WERI-Rb-1 (cell line): ENCODE measurements around the gene FBXO4.

ENCODE experiments used
- DNase-seq: peaks from one replicate; pipeline ENCODE4 v3.0.0-alpha.2; 2020
- H3K27ac ChIP-seq: fragments of 250-450 bp; sonication (Bioruptor Pico); 2 replicates; pipeline ENCODE4 v1.5.1; 2020; ENCODE audit warnings: mild to moderate bottlenecking, moderate library complexity
- H3K27me3 ChIP-seq: fragments of 250-450 bp; sonication (Bioruptor Pico); 2 replicates; pipeline ENCODE4 v1.5.1; 2021; ENCODE audit warnings: mild to moderate bottlenecking, low read depth, moderate library complexity; ENCODE audit not compliant: insufficient read depth, severe bottlenecking
- H3K36me3 ChIP-seq: fragments of 250-450 bp; sonication (Bioruptor Pico); 2 replicates; pipeline ENCODE4 v1.5.1; 2020; ENCODE audit warnings: mild to moderate bottlenecking, moderate library complexity
- H3K4me3 ChIP-seq: 2 replicates; pipeline ENCODE4 v1.5.1; 2011; ENCODE audit warnings: low read depth, mild to moderate bottlenecking, control low read depth, low read length
- H3K9me3 ChIP-seq: fragments of 250-450 bp; sonication (Bioruptor Pico); 2 replicates; pipeline ENCODE4 v1.5.1; 2021; ENCODE audit warnings: mild to moderate bottlenecking, moderate library complexity; ENCODE audit not compliant: severe bottlenecking
- TF ChIP-seq, protein P1 (sequence below): IDR thresholded peaks from 2 replicates; pipeline ENCODE4 v1.5.1; 2011; ENCODE audit warnings: low read depth, mild to moderate bottlenecking, control low read depth, inconsistent platforms, low read length

FBXO4 gene

DNA sequence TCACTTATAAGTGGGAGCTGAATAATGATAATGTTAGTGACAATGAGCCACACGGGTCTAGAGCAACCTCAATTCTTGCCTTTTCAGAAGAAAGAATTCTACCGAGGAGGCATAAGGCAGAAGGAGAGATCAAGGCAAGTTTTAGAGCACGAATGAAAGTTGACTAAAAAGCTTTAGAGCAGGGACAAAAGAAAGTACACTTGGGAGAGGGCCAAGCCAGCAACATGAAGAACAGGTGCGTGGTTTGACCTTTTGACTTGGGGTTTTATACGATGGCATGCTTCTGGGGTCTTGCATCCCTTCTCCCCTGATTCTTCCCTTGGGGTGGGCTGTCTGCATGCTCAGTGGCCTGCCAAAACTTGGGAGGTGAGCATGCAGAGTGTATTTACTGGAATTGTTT lies 42.3 kb upstream of the FBXO4 start:
- TF ChIP-seq, protein P1, sequence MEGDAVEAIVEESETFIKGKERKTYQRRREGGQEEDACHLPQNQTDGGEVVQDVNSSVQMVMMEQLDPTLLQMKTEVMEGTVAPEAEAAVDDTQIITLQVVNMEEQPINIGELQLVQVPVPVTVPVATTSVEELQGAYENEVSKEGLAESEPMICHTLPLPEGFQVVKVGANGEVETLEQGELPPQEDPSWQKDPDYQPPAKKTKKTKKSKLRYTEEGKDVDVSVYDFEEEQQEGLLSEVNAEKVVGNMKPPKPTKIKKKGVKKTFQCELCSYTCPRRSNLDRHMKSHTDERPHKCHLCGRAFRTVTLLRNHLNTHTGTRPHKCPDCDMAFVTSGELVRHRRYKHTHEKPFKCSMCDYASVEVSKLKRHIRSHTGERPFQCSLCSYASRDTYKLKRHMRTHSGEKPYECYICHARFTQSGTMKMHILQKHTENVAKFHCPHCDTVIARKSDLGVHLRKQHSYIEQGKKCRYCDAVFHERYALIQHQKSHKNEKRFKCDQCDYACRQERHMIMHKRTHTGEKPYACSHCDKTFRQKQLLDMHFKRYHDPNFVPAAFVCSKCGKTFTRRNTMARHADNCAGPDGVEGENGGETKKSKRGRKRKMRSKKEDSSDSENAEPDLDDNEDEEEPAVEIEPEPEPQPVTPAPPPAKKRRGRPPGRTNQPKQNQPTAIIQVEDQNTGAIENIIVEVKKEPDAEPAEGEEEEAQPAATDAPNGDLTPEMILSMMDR, result no peak
- no peaks in the 10 kb centered on the region for H3K27me3 ChIP-seq
- H3K9me3 ChIP-seq, result no peaks in the 10 kb centered on the region
- no peak for DNase-seq
- no peak overlapping the region for H3K4me3 ChIP-seq
- no peak overlapping the region for H3K27ac ChIP-seq
- H3K36me3 ChIP-seq, result no peaks in the 10 kb centered on the region

DNA sequence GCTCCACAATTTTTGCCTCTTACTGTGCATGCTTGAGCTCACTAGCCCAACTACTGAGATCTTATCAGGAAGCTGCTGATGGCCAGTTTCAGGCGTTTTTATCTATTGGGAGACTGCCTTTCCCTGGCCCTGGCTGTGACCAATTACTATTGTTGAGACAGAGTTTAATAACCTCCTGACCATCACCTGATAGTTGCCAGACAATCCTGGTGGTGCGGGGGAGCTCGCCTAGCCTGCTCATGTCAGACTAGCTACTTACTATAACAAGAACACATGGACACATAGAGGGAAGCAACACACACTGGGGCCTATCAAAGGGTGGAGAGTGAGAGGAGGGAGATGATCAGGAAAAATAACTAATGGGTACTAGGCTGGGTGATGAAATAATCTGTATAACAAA lies 41.8 kb upstream of the FBXO4 start:
- Histone ChIP-seq H3K4me3 (no peak overlapping the region), H3K9me3 (no peaks in the 10 kb centered on the region), H3K27me3 (no peaks in the 10 kb centered on the region), H3K27ac (no peak overlapping the region), H3K36me3 (no peaks in the 10 kb centered on the region)
- TF ChIP-seq, protein P1, result no peak
- DNase-seq, result no peak

DNA sequence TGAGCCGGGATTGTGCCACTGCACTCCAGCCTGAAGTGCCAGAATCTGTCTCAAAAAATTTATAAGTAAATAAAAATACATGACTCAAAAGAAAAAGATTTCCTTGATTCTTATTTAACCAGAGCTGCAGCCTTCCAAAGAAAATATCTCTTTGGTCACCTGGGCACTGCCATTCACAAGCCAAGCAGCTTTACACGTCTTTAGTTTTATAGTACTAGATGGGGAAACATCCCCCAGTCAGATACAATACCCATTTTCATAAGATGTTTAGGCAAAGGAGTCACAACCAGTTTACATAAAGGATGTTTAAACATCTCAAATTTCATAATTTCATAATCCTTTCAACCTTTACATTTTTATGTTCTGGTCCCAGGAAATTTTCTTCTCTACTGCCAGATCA lies 41.1 kb upstream of the FBXO4 start:
- no peaks in the 10 kb centered on the region for H3K27me3 ChIP-seq
- no peak for DNase-seq
- H3K27ac ChIP-seq, result no peak overlapping the region
- H3K9me3 ChIP-seq, result no peaks in the 10 kb centered on the region
- H3K36me3 ChIP-seq, result no peaks in the 10 kb centered on the region
- H3K4me3 ChIP-seq, result no peak overlapping the region
- TF ChIP-seq, protein P1, result no peak

DNA sequence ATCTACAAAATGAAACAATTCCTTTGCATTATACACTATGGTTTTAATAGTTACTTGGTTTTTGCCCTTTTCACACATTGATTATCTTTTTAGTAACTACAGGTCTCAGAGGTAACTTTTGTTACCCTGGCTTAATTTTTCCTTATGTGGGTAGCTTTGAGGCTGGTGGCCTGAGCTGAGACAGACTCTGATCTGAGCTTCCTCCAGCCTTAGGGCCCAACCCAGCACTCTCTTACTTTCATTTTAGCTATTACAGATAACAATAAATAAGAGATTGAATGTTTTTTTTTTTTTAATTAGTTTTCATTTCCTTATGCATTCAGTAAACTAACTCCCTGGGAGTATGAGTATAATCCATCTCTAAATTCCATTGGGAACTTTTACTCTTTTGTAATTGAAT lies 39.8 kb upstream of the FBXO4 start:
- TF ChIP-seq, protein P1, result no peak
- H3K4me3 ChIP-seq, result no peak overlapping the region
- H3K9me3 ChIP-seq, result no peaks in the 10 kb centered on the region
- no peaks in the 10 kb centered on the region for H3K27me3 ChIP-seq
- no peak for DNase-seq
- H3K27ac ChIP-seq, result no peak overlapping the region
- H3K36me3 ChIP-seq, result no peaks in the 10 kb centered on the region

DNA sequence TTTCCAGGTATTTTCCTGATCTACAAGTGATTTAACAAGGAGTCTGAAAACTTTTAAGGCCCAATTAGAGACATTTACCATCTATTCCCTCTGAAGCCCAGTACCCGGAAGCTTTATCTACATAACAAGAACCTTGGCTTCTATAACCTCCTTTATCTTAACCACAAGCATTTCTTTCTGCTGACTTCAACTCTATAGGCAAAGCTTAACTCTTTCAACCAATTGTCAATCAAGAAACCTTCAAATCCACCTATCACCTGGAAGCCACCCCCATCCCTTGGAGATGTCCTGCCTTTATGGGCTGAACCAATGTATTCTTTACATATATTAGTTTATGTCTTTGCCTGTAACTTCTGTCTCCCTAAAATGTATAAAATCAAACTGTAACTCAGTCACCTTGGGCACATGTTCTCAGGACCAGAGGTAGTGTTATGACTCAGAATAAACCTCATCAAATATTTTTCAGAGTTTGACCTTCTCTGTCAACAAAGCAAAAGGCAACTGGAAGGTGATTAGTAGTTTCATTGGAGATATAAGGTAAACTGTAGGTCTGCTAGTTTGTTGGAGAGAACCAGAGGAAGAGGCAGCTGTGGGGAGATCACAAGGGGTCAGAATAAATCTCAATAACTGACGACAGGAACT lies 33.9 kb upstream of the FBXO4 start:
- TF ChIP-seq, protein P1, result no peak
- Histone ChIP-seq H3K4me3 (no peak overlapping the region), H3K36me3 (no peaks in the 10 kb centered on the region), H3K27me3 (no peaks in the 10 kb centered on the region), H3K27ac (no peak overlapping the region), H3K9me3 (no peaks in the 10 kb centered on the region)
- no peak for DNase-seq

DNA sequence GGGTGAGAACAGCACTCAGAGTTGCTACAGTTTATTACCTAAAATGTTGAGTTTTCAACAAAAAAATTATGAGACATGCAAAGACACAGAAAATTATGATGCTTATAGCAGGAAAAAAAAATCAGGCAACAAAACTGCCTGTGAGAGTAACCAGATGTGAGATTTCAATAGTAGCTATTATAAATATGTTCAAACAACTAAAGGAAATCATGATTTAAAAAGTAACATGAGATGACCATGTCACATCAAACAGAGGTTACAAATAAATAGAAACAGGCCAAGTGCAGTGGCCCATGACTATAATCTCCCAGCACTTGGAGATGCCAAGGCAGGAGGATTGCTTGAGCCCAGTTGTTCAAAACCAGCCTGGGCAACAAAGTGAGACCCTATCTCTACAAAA lies 33.0 kb upstream of the FBXO4 start:
- no peak for DNase-seq
- Histone ChIP-seq H3K9me3 (no peaks in the 10 kb centered on the region), H3K27ac (no peak overlapping the region), H3K36me3 (no peaks in the 10 kb centered on the region), H3K27me3 (no peaks in the 10 kb centered on the region), H3K4me3 (no peak overlapping the region)
- TF ChIP-seq, protein P1, result no peak
